DOHH2 (cell line): ENCODE results near the gene MLLT3.

Experiments
- H3F3A ChIP-seq: fragments of 200-600 bp; sonication (generic), shearing (Covaris generic); 2 replicates; pipeline ENCODE4 v1.6.0; 2016; ENCODE audit warnings: antibody characterized with exemption, mild to moderate bottlenecking; ENCODE audit not compliant: control insufficient read depth, insufficient read depth
- H3K27ac ChIP-seq: fragments of 200-600 bp; sonication (generic); 2 replicates; pipeline ENCODE4 v1.5.1; 2014; ENCODE audit warnings: low read depth, mild to moderate bottlenecking, low read length, moderate library complexity
- H3K27me3 ChIP-seq: fragments of 200-600 bp; sonication (generic); 2 replicates; pipeline ENCODE4 v1.6.1; 2014; ENCODE audit warnings: mild to moderate bottlenecking, low read length, mixed read lengths; ENCODE audit not compliant: control insufficient read depth
- H3K36me3 ChIP-seq: fragments of 200-600 bp; sonication (generic); 2 replicates; pipeline ENCODE4 v1.6.1; 2014; ENCODE audit warnings: mild to moderate bottlenecking, low read length, moderate library complexity, mixed read lengths; ENCODE audit not compliant: control insufficient read depth
- H3K4me1 ChIP-seq: fragments of 200-600 bp; sonication (generic); 2 replicates; pipeline ENCODE4 v1.6.1; 2014; ENCODE audit warnings: mild to moderate bottlenecking, low read length, mixed read lengths; ENCODE audit not compliant: control insufficient read depth
- H3K4me2 ChIP-seq: fragments of 200-600 bp; sonication (generic); 2 replicates; pipeline ENCODE4 v1.6.0; 2014; ENCODE audit warnings: mild to moderate bottlenecking, low read length, moderate library complexity
- H3K4me3 ChIP-seq: fragments of 200-600 bp; sonication (generic); 2 replicates; pipeline ENCODE4 v1.5.1; 2014; ENCODE audit warnings: mild to moderate bottlenecking, low read length, mixed read lengths
- H3K79me2 ChIP-seq: fragments of 200-600 bp; sonication (generic); 2 replicates; pipeline ENCODE4 v1.6.1; 2014; ENCODE audit warnings: mild to moderate bottlenecking, low read length, mixed read lengths; ENCODE audit not compliant: control insufficient read depth
- H3K9me2 ChIP-seq: fragments of 200-600 bp; sonication (generic); replicated peaks from 2 replicates; pipeline ENCODE4 v1.6.1; 2014; ENCODE audit warnings: mild to moderate bottlenecking, low read length, mixed read lengths; ENCODE audit not compliant: control insufficient read depth
- H3K9me3 ChIP-seq: fragments of 200-600 bp; sonication (generic); 2 replicates; pipeline ENCODE4 v1.6.1; 2014; ENCODE audit warnings: antibody characterized with exemption, low read length, mixed read lengths; ENCODE audit not compliant: control insufficient read depth, insufficient read depth
- H4K20me1 ChIP-seq: fragments of 200-600 bp; sonication (generic); 2 replicates; pipeline ENCODE4 v1.6.0; 2014; ENCODE audit warnings: low read depth, mild to moderate bottlenecking, antibody characterized with exemption, low read length, moderate library complexity; ENCODE audit not compliant: control insufficient read depth, insufficient read depth
- EZH2phosphoT487 ChIP-seq: fragments of 200-600 bp; sonication (generic); IDR thresholded peaks from 2 replicates; pipeline ENCODE4 v1.6.1; 2017; ENCODE audit warnings: borderline replicate concordance, mild to moderate bottlenecking, antibody characterized with exemption, low read length, moderate library complexity, mixed read lengths
- TF ChIP-seq, protein P1 (sequence below): fragments of 200-600 bp; sonication (generic); IDR thresholded peaks from one replicate; pipeline ENCODE4 v1.5.1; 2014; ENCODE audit warnings: antibody characterized with exemption, mild to moderate bottlenecking, low read depth, low read length; ENCODE audit not compliant: poor library complexity, severe bottlenecking

The MLLT3 gene

GRCh38 chr9:20476912-20477521 is 145.3 kb downstream of the MLLT3 start:
- H3K4me3 ChIP-seq, result no peak overlapping the region
- no peak overlapping the region for H3K27ac ChIP-seq
- H3K79me2 ChIP-seq, result no peaks in the 10 kb centered on the region
- no peak overlapping the region for H3K4me2 ChIP-seq
- no peaks in the 10 kb centered on the region for H3K9me2 ChIP-seq
- H3K9me3 ChIP-seq, result no peaks in the 10 kb centered on the region
- TF ChIP-seq, protein P1, sequence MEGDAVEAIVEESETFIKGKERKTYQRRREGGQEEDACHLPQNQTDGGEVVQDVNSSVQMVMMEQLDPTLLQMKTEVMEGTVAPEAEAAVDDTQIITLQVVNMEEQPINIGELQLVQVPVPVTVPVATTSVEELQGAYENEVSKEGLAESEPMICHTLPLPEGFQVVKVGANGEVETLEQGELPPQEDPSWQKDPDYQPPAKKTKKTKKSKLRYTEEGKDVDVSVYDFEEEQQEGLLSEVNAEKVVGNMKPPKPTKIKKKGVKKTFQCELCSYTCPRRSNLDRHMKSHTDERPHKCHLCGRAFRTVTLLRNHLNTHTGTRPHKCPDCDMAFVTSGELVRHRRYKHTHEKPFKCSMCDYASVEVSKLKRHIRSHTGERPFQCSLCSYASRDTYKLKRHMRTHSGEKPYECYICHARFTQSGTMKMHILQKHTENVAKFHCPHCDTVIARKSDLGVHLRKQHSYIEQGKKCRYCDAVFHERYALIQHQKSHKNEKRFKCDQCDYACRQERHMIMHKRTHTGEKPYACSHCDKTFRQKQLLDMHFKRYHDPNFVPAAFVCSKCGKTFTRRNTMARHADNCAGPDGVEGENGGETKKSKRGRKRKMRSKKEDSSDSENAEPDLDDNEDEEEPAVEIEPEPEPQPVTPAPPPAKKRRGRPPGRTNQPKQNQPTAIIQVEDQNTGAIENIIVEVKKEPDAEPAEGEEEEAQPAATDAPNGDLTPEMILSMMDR, result no peak
- no peak for TF ChIP-seq EZH2phosphoT487
- H3K36me3 ChIP-seq, result no peaks in the 10 kb centered on the region
- H3F3A ChIP-seq, result no peaks in the 10 kb centered on the region
- H3K4me1 ChIP-seq, result peaks cover 8% of the 10 kb centered on the region
- H3K27me3 ChIP-seq, result no peaks in the 10 kb centered on the region
- H4K20me1 ChIP-seq, result no peaks in the 10 kb centered on the region

GRCh38 chr9:20474496-20474895 is 147.8 kb downstream of the MLLT3 start:
- no peaks in the 10 kb centered on the region for H3F3A ChIP-seq
- H3K4me3 ChIP-seq, result no peak overlapping the region
- no peaks in the 10 kb centered on the region for H3K9me3 ChIP-seq

GRCh38 chr9:20473515-20474013 is 148.7 kb downstream of the MLLT3 start:
- H3K27ac ChIP-seq, result no peak overlapping the region
- no peaks in the 10 kb centered on the region for H4K20me1 ChIP-seq
- no peaks in the 10 kb centered on the region for H3K9me2 ChIP-seq
- no peaks in the 10 kb centered on the region for H3K79me2 ChIP-seq
- no peaks in the 10 kb centered on the region for H3K4me1 ChIP-seq
- H3K4me2 ChIP-seq, result no peak overlapping the region
- no peaks in the 10 kb centered on the region for H3K36me3 ChIP-seq
- H3F3A ChIP-seq, result no peaks in the 10 kb centered on the region
- H3K27me3 ChIP-seq, result no peaks in the 10 kb centered on the region
- no peak for TF ChIP-seq EZH2phosphoT487
- TF ChIP-seq, protein P1, result no peak
- H3K9me3 ChIP-seq, result 0 out of 2 replicates have a peak, but pooled peaks cover 1% of the 10 kb centered on the region
- H3K4me3 ChIP-seq, result no peak overlapping the region

More at GRCh38 chr9:20474496-20474895, 147.8 kb downstream of the MLLT3 start:
- Histone ChIP-seq H3K27me3 (no peaks in the 10 kb centered on the region), H4K20me1 (no peaks in the 10 kb centered on the region), H3K27ac (no peak overlapping the region), H3K79me2 (no peaks in the 10 kb centered on the region), H3K4me1 (no peaks in the 10 kb centered on the region), H3K36me3 (no peaks in the 10 kb centered on the region), H3K4me2 (no peak overlapping the region), H3K9me2 (no peaks in the 10 kb centered on the region)
- no peak for TF ChIP-seq EZH2phosphoT487
- TF ChIP-seq, protein P1, result no peak
